PFSK-1 (cell line): ENCODE data around the gene SREBF1.

Source experiments
- FOXP2 ChIP-seq: optimal IDR thresholded peaks from 2 replicates; pipeline ENCODE3; 2011; ENCODE audit warnings: borderline replicate concordance, control low read depth, inconsistent platforms; ENCODE audit not compliant: insufficient read depth; ENCODE audit errors: extremely low read length, extremely low read depth
- POLR2AphosphoS5 ChIP-seq: IDR thresholded peaks from 2 replicates; pipeline ENCODE4 v1.6.1; 2012; ENCODE audit warnings: low read depth, mild to moderate bottlenecking, control low read depth, low read length, moderate library complexity
- REST ChIP-seq, 2 experiments: IDR thresholded peaks; 2 replicates each; pipeline versions ENCODE4 v1.6.1 to v1.8.0; 2011 to 2012; ENCODE audit warnings: low read depth in 2 of 2, low read length in 2 of 2, control low read depth in 1 of 2, inconsistent platforms in 1 of 2, mild to moderate bottlenecking in 1 of 2, moderate library complexity in 1 of 2; ENCODE audit not compliant: insufficient read depth in 1 of 2
- SIN3A ChIP-seq: IDR thresholded peaks from 2 replicates; pipeline ENCODE4 v1.6.1; 2012; ENCODE audit warnings: mild to moderate bottlenecking, low read length, moderate library complexity, borderline replicate concordance; ENCODE audit not compliant: insufficient read depth
- TAF1 ChIP-seq: IDR thresholded peaks from 2 replicates; pipeline ENCODE4 v1.6.1; 2012; ENCODE audit warnings: low read length, control low read depth, borderline replicate concordance; ENCODE audit not compliant: insufficient read depth

SREBF1 gene

GRCh38 chr17:17827826-17828621 lies 8.8 kb downstream of the SREBF1 start:
- TF ChIP-seq TAF1, result no peak
- TF ChIP-seq POLR2AphosphoS5, result no peak

GRCh38 chr17:17826942-17827785 lies 9.6 kb downstream of the SREBF1 start:
- TF ChIP-seq POLR2AphosphoS5 (no peak), TAF1 (no peak), REST (IDR thresholded peaks at IDR 0.05; ENCODE audit: insufficient read depth in 1 of 2, low read depth in 2 of 2, low read length in 2 of 2) (no peak), SIN3A (no peak), FOXP2 (no peak)

GRCh38 chr17:17826342-17826713 lies 10.5 kb downstream of the SREBF1 start:
- no peak for TF ChIP-seq SIN3A
- TF ChIP-seq TAF1, result no peak
- no peak for TF ChIP-seq FOXP2
- TF ChIP-seq POLR2AphosphoS5, result no peak
- TF ChIP-seq REST (IDR thresholded peaks at IDR 0.05; ENCODE audit: insufficient read depth in 1 of 2, low read depth in 2 of 2, low read length in 2 of 2), result no peak

- TF ChIP-seq FOXP2 (peak; percentile 8), SIN3A (no peak)
These were observed 11.8 kb downstream of the SREBF1 start for GRCh38 chr17:17824783-17825614.

GRCh38 chr17:17824119-17824782 lies 12.5 kb downstream of the SREBF1 start:
- TF ChIP-seq TAF1 (no peak), FOXP2 (no peak), REST (IDR thresholded peaks at IDR 0.05; ENCODE audit: insufficient read depth in 1 of 2, low read depth in 2 of 2, low read length in 2 of 2) (no peak), SIN3A (no peak), POLR2AphosphoS5 (no peak)
